Measurements from ENCODE around the gene PAQR9.

The PAQR9 gene

GRCh38 chr3:142930463-142930862 lies 33.0 kb downstream of the PAQR9 start:
- no peak overlapping the region for H3K9ac ChIP-seq (ENCODE audit: low read depth, low read length)
- no peaks in the 10 kb centered on the region for H3K27me3 ChIP-seq (ENCODE audit: insufficient read depth, low read length)
- no peak overlapping the region for H3K27ac ChIP-seq (ENCODE audit: low read length)
- H3K4me3 ChIP-seq (ENCODE audit: low read length) = no peak overlapping the region
- H3K4me1 ChIP-seq (ENCODE audit: insufficient read depth, low read length) = no peaks in the 10 kb centered on the region
- H3K9me3 ChIP-seq (ENCODE audit: insufficient read depth, low read depth, low read length) = no peaks in the 10 kb centered on the region
- no peaks in the 10 kb centered on the region for H3K36me3 ChIP-seq (ENCODE audit: insufficient read depth, low read depth, low read length)

DNA sequence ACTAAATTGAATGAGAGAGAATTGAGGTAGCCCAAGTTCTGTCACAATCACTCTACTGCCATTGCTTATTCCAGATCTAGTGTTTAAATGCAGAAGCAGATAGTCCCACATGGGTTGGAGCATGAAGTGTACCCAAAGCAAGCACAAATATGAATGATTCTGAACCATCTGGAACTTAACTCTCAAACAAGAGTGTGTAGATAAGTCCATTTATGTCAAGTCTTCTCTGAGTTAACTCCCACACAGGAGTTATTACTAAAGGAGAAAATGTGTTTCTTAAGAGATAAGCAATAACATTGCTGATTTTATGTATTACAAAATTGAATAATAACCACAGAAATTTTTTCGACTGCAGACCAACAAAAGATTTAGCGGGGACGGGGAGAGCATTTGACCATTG lies 33.6 kb downstream of the PAQR9 start:
- Histone ChIP-seq H3K4me3 (ENCODE audit: low read length) (no peak overlapping the region), H3K27me3 (ENCODE audit: insufficient read depth, low read length) (no peaks in the 10 kb centered on the region), H3K36me3 (ENCODE audit: insufficient read depth, low read depth, low read length) (no peaks in the 10 kb centered on the region), H3K9me3 (ENCODE audit: insufficient read depth, low read depth, low read length) (no peaks in the 10 kb centered on the region), H3K9ac (ENCODE audit: low read depth, low read length) (no peak overlapping the region), H3K4me1 (ENCODE audit: insufficient read depth, low read length) (no peaks in the 10 kb centered on the region), H3K27ac (ENCODE audit: low read length) (no peak overlapping the region)

DNA sequence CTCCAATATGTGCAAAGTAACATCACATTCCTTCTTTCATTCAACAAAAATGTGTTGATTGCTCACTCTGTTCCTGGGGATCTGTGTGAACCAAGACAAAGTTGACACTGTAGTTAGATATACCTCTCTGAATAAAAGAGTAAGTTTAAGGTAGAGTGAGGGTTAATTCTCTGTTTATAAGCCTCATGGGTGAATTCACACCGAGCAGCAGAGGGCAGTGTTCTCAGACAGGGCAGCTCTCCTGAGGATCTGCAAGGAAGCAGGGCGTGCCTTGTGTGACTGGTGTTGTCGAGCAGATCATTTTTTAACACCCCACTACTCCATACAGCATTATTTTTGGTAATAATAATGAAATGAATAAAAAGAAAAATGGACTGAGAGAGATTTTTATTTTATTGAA lies 34.4 kb downstream of the PAQR9 start:
- no peak overlapping the region for H3K4me3 ChIP-seq (ENCODE audit: low read length)
- no peak overlapping the region for H3K27ac ChIP-seq (ENCODE audit: low read length)
- H3K36me3 ChIP-seq (ENCODE audit: insufficient read depth, low read depth, low read length) = no peaks in the 10 kb centered on the region
- no peaks in the 10 kb centered on the region for H3K27me3 ChIP-seq (ENCODE audit: insufficient read depth, low read length)
- no peaks in the 10 kb centered on the region for H3K4me1 ChIP-seq (ENCODE audit: insufficient read depth, low read length)
- H3K9ac ChIP-seq (ENCODE audit: low read depth, low read length) = no peak overlapping the region
- H3K9me3 ChIP-seq (ENCODE audit: insufficient read depth, low read depth, low read length) = no peaks in the 10 kb centered on the region

GRCh38 chr3:142926368-142926944 lies 37.0 kb downstream of the PAQR9 start:
- no peaks in the 10 kb centered on the region for H3K27me3 ChIP-seq (ENCODE audit: insufficient read depth, low read length)
- H3K4me1 ChIP-seq (ENCODE audit: insufficient read depth, low read length) = no peaks in the 10 kb centered on the region
- no peak overlapping the region for H3K9ac ChIP-seq (ENCODE audit: low read depth, low read length)
- H3K27ac ChIP-seq (ENCODE audit: low read length) = no peak overlapping the region
- no peak overlapping the region for H3K4me3 ChIP-seq (ENCODE audit: low read length)
- no peaks in the 10 kb centered on the region for H3K36me3 ChIP-seq (ENCODE audit: insufficient read depth, low read depth, low read length)
- H3K9me3 ChIP-seq (ENCODE audit: insufficient read depth, low read depth, low read length) = no peaks in the 10 kb centered on the region; the same call in 1 of the 2 replicates

DNA sequence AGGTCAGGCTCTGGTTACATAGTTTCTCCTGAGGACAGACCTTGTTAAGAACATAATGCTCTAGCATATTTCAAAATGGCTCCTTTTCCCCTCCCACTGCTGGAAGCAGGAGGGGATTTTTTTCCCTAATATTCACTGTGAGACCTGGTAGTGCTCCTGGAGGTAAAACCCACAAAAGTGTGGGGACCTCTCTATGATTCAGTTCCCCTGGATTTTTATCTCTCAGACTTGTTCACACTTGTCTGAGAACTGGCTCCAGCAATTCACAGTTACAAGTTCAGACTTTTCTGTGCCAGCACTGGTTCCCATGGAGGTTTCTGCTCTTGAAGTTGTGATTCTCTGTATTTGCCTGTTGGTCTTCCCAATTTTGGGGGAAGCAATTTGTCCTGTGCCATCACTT lies 38.3 kb downstream of the PAQR9 start:
- H3K4me3 ChIP-seq (ENCODE audit: low read length) = no peak overlapping the region
- no peaks in the 10 kb centered on the region for H3K4me1 ChIP-seq (ENCODE audit: insufficient read depth, low read length)
- H3K27ac ChIP-seq (ENCODE audit: low read length) = no peak overlapping the region
- H3K9me3 ChIP-seq (ENCODE audit: insufficient read depth, low read depth, low read length) = no peaks in the 10 kb centered on the region; the same call in 1 of the 2 replicates
- no peaks in the 10 kb centered on the region for H3K36me3 ChIP-seq (ENCODE audit: insufficient read depth, low read depth, low read length)
- H3K9ac ChIP-seq (ENCODE audit: low read depth, low read length) = no peak overlapping the region
- no peaks in the 10 kb centered on the region for H3K27me3 ChIP-seq (ENCODE audit: insufficient read depth, low read length)

DNA sequence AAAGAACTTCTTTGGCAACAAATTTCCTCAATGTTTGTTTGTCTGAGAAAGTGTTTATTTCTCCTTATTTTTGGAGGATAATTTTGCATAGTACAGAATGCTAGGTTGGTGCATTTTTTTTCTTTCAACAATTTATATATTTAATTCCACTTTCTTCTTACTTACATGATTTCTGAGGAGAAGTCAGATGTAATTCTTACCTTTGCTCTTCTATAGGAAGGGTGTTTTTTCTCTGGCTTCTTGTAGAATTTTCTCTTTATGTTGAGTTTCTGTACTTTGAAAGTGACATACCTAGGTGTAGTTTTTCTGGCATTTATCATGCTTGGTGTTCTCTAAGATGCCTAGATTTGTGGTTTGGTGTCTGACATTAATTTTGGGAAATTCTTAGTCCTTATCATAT lies 39.8 kb downstream of the PAQR9 start:
- Histone ChIP-seq H3K9me3 (ENCODE audit: insufficient read depth, low read depth, low read length) (no peaks in the 10 kb centered on the region; the same call in 1 of the 2 replicates), H3K27ac (ENCODE audit: low read length) (no peak overlapping the region), H3K27me3 (ENCODE audit: insufficient read depth, low read length) (no peaks in the 10 kb centered on the region), H3K36me3 (ENCODE audit: insufficient read depth, low read depth, low read length) (no peaks in the 10 kb centered on the region), H3K9ac (ENCODE audit: low read depth, low read length) (no peak overlapping the region), H3K4me1 (ENCODE audit: insufficient read depth, low read length) (no peaks in the 10 kb centered on the region), H3K4me3 (ENCODE audit: low read length) (no peak overlapping the region)

DNA sequence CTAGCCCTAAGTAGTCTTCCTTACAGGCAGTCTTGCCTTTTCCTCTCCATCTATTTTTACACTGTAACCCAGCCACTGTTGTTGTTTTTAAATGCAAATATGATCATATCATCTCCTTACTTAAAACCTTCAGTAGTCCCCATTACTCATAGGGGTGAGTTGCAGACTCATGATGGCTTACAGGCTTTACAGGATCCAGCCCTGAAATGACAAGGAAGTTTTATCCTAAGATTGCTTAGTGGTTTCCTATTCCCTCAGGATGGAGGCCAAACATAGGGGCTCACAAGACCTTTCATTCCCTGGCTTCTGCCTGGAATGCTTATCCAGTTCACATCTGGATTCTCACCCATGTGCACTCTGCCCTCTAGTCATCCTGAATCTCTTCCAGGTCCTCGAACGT lies 46.9 kb downstream of the PAQR9 start:
- Histone ChIP-seq H3K4me1 (ENCODE audit: insufficient read depth, low read length) (no peaks in the 10 kb centered on the region), H3K27me3 (ENCODE audit: insufficient read depth, low read length) (no peaks in the 10 kb centered on the region), H3K9me3 (ENCODE audit: insufficient read depth, low read depth, low read length) (no peaks in the 10 kb centered on the region), H3K36me3 (ENCODE audit: insufficient read depth, low read depth, low read length) (no peaks in the 10 kb centered on the region), H3K9ac (ENCODE audit: low read depth, low read length) (no peak overlapping the region), H3K27ac (ENCODE audit: low read length) (no peak overlapping the region), H3K4me3 (ENCODE audit: low read length) (no peak overlapping the region)

- H3K27me3 ChIP-seq (ENCODE audit: insufficient read depth, low read length) = no peaks in the 10 kb centered on the region
- H3K36me3 ChIP-seq (ENCODE audit: insufficient read depth, low read depth, low read length) = no peaks in the 10 kb centered on the region
- no peak overlapping the region for H3K9ac ChIP-seq (ENCODE audit: low read depth, low read length)
- no peaks in the 10 kb centered on the region for H3K4me1 ChIP-seq (ENCODE audit: insufficient read depth, low read length)
- no peak overlapping the region for H3K27ac ChIP-seq (ENCODE audit: low read length)
- H3K4me3 ChIP-seq (ENCODE audit: low read length) = no peak overlapping the region
- no peaks in the 10 kb centered on the region for H3K9me3 ChIP-seq (ENCODE audit: insufficient read depth, low read depth, low read length)
Observed at GRCh38 chr3:142915636-142916035, 47.8 kb downstream of the PAQR9 start.

GRCh38 chr3:142914286-142914811 lies 49.1 kb downstream of the PAQR9 start:
- Histone ChIP-seq H3K27ac (ENCODE audit: low read length) (no peak overlapping the region), H3K4me1 (ENCODE audit: insufficient read depth, low read length) (no peaks in the 10 kb centered on the region), H3K4me3 (ENCODE audit: low read length) (no peak overlapping the region), H3K9ac (ENCODE audit: low read depth, low read length) (no peak overlapping the region), H3K36me3 (ENCODE audit: insufficient read depth, low read depth, low read length) (no peaks in the 10 kb centered on the region), H3K27me3 (ENCODE audit: insufficient read depth, low read length) (no peaks in the 10 kb centered on the region), H3K9me3 (ENCODE audit: insufficient read depth, low read depth, low read length) (no peaks in the 10 kb centered on the region)

GRCh38 chr3:142913432-142913831 lies 50.0 kb downstream of the PAQR9 start:
- Histone ChIP-seq H3K9ac (ENCODE audit: low read depth, low read length) (no peak overlapping the region), H3K27ac (ENCODE audit: low read length) (no peak overlapping the region), H3K36me3 (ENCODE audit: insufficient read depth, low read depth, low read length) (no peaks in the 10 kb centered on the region), H3K27me3 (ENCODE audit: insufficient read depth, low read length) (no peaks in the 10 kb centered on the region), H3K9me3 (ENCODE audit: insufficient read depth, low read depth, low read length) (no peaks in the 10 kb centered on the region), H3K4me3 (ENCODE audit: low read length) (no peak overlapping the region), H3K4me1 (ENCODE audit: insufficient read depth, low read length) (no peaks in the 10 kb centered on the region)

GRCh38 chr3:142912402-142913172 lies 50.9 kb downstream of the PAQR9 start:
- H3K4me3 ChIP-seq (ENCODE audit: low read length) = no peak overlapping the region
- H3K36me3 ChIP-seq (ENCODE audit: insufficient read depth, low read depth, low read length) = no peaks in the 10 kb centered on the region
- H3K9me3 ChIP-seq (ENCODE audit: insufficient read depth, low read depth, low read length) = no peaks in the 10 kb centered on the region

More at GRCh38 chr3:142912402-142913172, 50.9 kb downstream of the PAQR9 start:
- Histone ChIP-seq H3K9ac (ENCODE audit: low read depth, low read length) (no peak overlapping the region), H3K4me1 (ENCODE audit: insufficient read depth, low read length) (no peaks in the 10 kb centered on the region), H3K27me3 (ENCODE audit: insufficient read depth, low read length) (no peaks in the 10 kb centered on the region), H3K27ac (ENCODE audit: low read length) (no peak overlapping the region)

Data from iPS-20b (cell line).